GM12865 (cell line): Measurements from ENCODE around the gene TGFBI.

Source experiments
- DNase-seq: peaks from one replicate; pipeline ENCODE4 v3.0.0; 2010; ENCODE audit warnings: low read depth
- H3K4me3 ChIP-seq: 2 replicates; pipeline ENCODE4 v1.5.1; 2011; ENCODE audit warnings: mild to moderate bottlenecking, low read depth, low read length, control low read depth
- CTCF ChIP-seq: IDR thresholded peaks from 2 replicates; pipeline ENCODE4 v1.5.1; 2011; ENCODE audit warnings: low read length, control low read depth, low read depth, inconsistent platforms; ENCODE audit not compliant: insufficient read depth; ENCODE audit errors: missing control alignments

Gene TGFBI

GRCh38 chr5:136035837-136036236 lies 7.0 kb downstream of the TGFBI start:
- H3K4me3 ChIP-seq = no peak overlapping the region
- no peak for TF ChIP-seq CTCF
- no peak for DNase-seq

- TF ChIP-seq CTCF = no peak
- H3K4me3 ChIP-seq = no peak overlapping the region
- DNase-seq = no peak
These were observed 7.6 kb downstream of the TGFBI start for GRCh38 chr5:136036293-136036911.

GRCh38 chr5:136037001-136037705 lies 8.4 kb downstream of the TGFBI start:
- no peak for TF ChIP-seq CTCF
- peak; percentile 67 for DNase-seq

GRCh38 chr5:136038635-136039034 lies 9.8 kb downstream of the TGFBI start:
- no peak for TF ChIP-seq CTCF
- DNase-seq = no peak

More at GRCh38 chr5:136037001-136037705, 8.4 kb downstream of the TGFBI start:
- no peak overlapping the region for H3K4me3 ChIP-seq

GRCh38 chr5:136039202-136039601 lies 10.4 kb downstream of the TGFBI start:
- no peak for DNase-seq
- no peak overlapping the region for H3K4me3 ChIP-seq
- no peak for TF ChIP-seq CTCF

More at GRCh38 chr5:136038635-136039034, 9.8 kb downstream of the TGFBI start:
- no peak overlapping the region for H3K4me3 ChIP-seq

GRCh38 chr5:136040746-136041415 lies 12.1 kb downstream of the TGFBI start:
- no peak overlapping the region for H3K4me3 ChIP-seq
- no peak for DNase-seq
- no peak for TF ChIP-seq CTCF

- no peak overlapping the region for H3K4me3 ChIP-seq
These were observed 13.4 kb downstream of the TGFBI start for GRCh38 chr5:136042156-136042555.

More at GRCh38 chr5:136042156-136042555, 13.4 kb downstream of the TGFBI start:
- TF ChIP-seq CTCF = no peak
- DNase-seq = no peak
